Measurements from ENCODE around the gene SAA4.
"Not testable (repeated sequence)": the region's sequence is repeated elsewhere in the genome, so short reads cannot be mapped to it uniquely, and the experiment has no call there.

Gene SAA4

DNA sequence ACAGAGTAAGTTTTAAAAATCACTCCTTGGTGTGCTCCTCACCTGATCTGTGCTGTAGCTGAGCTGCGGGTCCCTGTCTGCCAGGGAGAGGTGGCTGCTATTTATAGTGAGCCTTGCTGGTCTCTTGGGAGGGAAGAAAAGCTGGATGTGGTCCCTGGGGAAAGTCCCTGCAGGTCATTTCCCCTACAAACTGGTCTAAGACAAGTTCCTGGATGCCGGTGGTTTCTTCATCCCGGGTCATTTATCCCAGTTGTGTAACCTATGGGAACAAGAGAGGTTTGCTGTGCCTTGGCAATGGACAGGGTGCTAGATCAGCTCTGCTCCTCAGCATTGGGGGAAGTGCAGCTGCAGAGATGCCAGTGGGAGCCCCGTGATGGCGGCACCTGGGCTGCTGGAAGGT is 12.0 kb upstream of the SAA4 start, which contains the start of gene SAA2:
Gene SAA2 (minus strand): TSS at position 108 of the 400 bp plus-strand sequence. CDS start 657 bp downstream, outside the sequence.
- H3K4me1 ChIP-seq (ENCODE audit: control insufficient read depth, insufficient read depth, low read length) = no peaks in the 10 kb centered on the region
- CTCF ChIA-PET = interaction anchor here (0.5 kb wide), 1 partner anchor 554 kb away, joined by 3 read pairs; no protein-coding TSS in a partner anchor
- H3K9me3 ChIP-seq (ENCODE audit: control insufficient read depth, insufficient read depth, low read depth, low read length) = no peaks in the 10 kb centered on the region
- POLR2A ChIA-PET = no interaction called here
- H3K36me3 ChIP-seq (ENCODE audit: control insufficient read depth in 2 of 2, insufficient read depth in 1 of 2, low read length in 2 of 2) = no peaks in the 10 kb centered on the region
- no peak within 1 kb of the TSS for H3K27ac ChIP-seq (ENCODE audit: extremely low read depth, low read depth, low read length)
- no peak within 1 kb of the TSS for H3K4me3 ChIP-seq (ENCODE audit: low read depth, low read length)
- TF ChIP-seq, protein P1, sequence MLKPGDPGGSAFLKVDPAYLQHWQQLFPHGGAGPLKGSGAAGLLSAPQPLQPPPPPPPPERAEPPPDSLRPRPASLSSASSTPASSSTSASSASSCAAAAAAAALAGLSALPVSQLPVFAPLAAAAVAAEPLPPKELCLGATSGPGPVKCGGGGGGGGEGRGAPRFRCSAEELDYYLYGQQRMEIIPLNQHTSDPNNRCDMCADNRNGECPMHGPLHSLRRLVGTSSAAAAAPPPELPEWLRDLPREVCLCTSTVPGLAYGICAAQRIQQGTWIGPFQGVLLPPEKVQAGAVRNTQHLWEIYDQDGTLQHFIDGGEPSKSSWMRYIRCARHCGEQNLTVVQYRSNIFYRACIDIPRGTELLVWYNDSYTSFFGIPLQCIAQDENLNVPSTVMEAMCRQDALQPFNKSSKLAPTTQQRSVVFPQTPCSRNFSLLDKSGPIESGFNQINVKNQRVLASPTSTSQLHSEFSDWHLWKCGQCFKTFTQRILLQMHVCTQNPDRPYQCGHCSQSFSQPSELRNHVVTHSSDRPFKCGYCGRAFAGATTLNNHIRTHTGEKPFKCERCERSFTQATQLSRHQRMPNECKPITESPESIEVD (tag by site-specific recombination; IDR thresholded peaks at IDR 0.05) = no peak
- TF ChIP-seq FEZF1 (tag by site-specific recombination; IDR thresholded peaks at IDR 0.05) (no peak), ZBTB21 (tag by site-specific recombination; IDR thresholded peaks at IDR 0.05) (no peak), TRIM28 (IDR thresholded peaks at IDR 0.05; ENCODE audit: borderline replicate concordance, low read length) (no peak), ZNF121 (tag by site-specific recombination; IDR thresholded peaks at IDR 0.05) (no peak), MZF1 (tag by site-specific recombination; IDR thresholded peaks at IDR 0.05; ENCODE audit: borderline replicate concordance) (no peak), ZNF391 (tag by site-specific recombination; IDR thresholded peaks at IDR 0.05; ENCODE audit: borderline replicate concordance, low read depth) (no peak)
- TF ChIP-seq, protein P2, sequence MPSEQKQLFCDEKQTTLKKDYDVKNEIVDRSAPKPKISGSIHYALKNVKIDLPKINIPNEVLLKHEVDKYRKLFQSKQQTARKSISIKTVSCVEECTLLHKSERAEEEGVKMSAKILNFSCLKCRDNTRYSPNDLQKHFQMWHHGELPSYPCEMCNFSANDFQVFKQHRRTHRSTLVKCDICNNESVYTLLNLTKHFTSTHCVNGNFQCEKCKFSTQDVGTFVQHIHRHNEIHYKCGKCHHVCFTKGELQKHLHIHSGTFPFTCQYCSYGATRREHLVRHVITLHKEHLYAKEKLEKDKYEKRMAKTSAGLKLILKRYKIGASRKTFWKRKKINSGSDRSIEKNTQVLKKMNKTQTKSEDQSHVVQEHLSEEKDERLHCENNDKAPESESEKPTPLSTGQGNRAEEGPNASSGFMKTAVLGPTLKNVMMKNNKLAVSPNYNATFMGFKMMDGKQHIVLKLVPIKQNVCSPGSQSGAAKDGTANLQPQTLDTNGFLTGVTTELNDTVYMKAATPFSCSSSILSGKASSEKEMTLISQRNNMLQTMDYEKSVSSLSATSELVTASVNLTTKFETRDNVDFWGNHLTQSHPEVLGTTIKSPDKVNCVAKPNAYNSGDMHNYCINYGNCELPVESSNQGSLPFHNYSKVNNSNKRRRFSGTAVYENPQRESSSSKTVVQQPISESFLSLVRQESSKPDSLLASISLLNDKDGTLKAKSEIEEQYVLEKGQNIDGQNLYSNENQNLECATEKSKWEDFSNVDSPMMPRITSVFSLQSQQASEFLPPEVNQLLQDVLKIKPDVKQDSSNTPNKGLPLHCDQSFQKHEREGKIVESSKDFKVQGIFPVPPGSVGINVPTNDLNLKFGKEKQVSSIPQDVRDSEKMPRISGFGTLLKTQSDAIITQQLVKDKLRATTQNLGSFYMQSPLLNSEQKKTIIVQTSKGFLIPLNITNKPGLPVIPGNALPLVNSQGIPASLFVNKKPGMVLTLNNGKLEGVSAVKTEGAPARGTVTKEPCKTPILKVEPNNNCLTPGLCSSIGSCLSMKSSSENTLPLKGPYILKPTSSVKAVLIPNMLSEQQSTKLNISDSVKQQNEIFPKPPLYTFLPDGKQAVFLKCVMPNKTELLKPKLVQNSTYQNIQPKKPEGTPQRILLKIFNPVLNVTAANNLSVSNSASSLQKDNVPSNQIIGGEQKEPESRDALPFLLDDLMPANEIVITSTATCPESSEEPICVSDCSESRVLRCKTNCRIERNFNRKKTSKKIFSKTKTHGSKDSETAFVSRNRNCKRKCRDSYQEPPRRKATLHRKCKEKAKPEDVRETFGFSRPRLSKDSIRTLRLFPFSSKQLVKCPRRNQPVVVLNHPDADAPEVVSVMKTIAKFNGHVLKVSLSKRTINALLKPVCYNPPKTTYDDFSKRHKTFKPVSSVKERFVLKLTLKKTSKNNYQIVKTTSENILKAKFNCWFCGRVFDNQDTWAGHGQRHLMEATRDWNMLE (tag by site-specific recombination; conservative IDR thresholded peaks at IDR 0.05; ENCODE audit: low read depth) = no peak

DNA sequence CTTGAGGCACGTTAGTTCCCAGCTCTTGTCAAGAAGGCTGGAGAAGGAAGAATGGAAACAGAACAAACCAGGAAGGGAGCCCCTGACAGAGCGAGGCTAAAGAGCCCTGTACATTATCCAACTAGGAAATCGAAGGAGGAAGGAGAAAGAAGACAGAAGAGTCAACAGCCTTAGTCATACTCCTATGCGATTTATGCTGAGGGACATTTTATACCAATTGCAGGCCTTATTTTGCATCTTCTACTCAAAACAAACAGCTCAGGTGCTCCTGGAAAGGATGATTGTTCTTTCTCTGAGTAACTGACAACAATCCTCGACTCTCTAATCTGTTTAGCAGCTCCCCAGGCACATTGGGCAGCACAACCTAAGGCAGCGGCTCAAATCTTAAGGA is 10.6 kb upstream of the SAA4 start:
- H3K9me3 ChIP-seq (ENCODE audit: control insufficient read depth, insufficient read depth, low read depth, low read length); POLR2A ChIA-PET; H3K27ac ChIP-seq (ENCODE audit: extremely low read depth, low read depth, low read length); H3K36me3 ChIP-seq (ENCODE audit: control insufficient read depth in 2 of 2, insufficient read depth in 1 of 2, low read length in 2 of 2); CTCF ChIA-PET; H3K4me3 ChIP-seq (ENCODE audit: low read depth, low read length); H3K4me1 ChIP-seq (ENCODE audit: control insufficient read depth, insufficient read depth, low read length): not testable (repeated sequence)

DNA sequence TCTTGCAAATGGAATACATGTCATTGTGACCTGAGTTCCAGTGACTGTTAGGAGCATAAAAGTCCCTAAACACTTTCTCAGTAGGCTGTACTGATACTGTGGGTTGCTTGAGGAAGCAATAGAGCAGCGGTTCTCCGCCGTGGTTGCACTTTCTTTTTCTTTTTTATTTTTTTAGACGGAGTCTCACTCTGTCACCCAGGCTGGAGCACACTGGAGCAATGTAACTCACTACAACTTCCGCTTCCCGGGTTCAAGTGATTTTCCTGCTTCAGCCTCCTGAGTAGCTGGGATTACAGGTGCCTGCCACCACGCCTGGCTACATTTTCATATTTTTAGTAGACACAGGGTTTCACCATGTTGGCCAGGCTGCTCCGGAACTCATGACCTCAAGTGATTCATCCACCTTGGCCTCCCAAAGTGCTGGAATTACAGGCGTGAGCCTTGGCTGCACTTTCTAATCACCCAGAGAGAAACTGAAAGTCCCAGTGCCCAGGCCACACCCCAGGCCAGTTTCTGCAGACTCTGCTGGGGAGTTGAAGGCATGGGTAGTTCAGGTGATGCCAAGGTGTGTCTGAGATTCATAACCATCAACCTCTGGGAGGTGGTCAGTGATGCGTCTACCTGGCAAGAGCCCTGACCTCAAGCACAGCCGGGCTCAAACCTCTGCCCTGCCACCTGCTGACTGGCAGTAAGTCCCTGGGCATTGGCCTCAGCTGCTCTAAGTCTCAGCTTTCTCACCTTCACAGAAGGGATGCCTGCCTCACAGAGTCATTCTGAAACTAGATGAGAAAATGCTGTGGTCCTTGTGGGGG is 10.0 kb upstream of the SAA4 start:
- H3K4me1 ChIP-seq (ENCODE audit: control insufficient read depth, insufficient read depth, low read length); H3K36me3 ChIP-seq (ENCODE audit: control insufficient read depth in 2 of 2, insufficient read depth in 1 of 2, low read length in 2 of 2); H3K9me3 ChIP-seq (ENCODE audit: control insufficient read depth, insufficient read depth, low read depth, low read length); H3K4me3 ChIP-seq (ENCODE audit: low read depth, low read length); CTCF ChIA-PET; H3K27ac ChIP-seq (ENCODE audit: extremely low read depth, low read depth, low read length); POLR2A ChIA-PET: not testable (repeated sequence)

DNA sequence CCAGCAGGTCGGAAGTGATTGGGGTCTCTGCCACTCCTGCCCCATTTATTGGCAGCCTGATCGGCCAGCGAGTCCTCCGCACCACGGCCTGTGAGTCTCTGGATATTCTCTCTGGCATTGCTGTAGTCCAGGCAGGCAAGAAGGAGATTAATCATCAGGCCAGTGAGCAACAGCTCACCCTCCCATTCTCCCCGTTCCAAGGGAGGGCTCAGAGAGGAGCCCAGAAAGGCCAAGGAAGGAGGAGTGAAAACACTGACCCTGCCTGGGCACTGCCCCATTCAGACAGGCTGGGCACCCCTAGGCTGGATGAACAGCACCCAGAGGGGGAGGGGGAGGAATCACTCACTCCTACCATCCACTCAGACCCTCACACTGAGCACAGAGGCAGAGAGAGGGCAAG is 8.8 kb upstream of the SAA4 start:
- TF ChIP-seq ZFP37 (tag by site-specific recombination; IDR thresholded peaks at IDR 0.05) = no peak
- TF ChIP-seq ZNF140 (tag by site-specific recombination; IDR thresholded peaks at IDR 0.05) = no peak
- POLR2A ChIA-PET = no interaction called here
- CTCF ChIA-PET = no interaction called here

More for the DNA sequence above, 8.8 kb upstream of the SAA4 start:
- no peaks in the 10 kb centered on the region for H3K9me3 ChIP-seq (ENCODE audit: control insufficient read depth, insufficient read depth, low read depth, low read length)
- no peak overlapping the region for H3K27ac ChIP-seq (ENCODE audit: extremely low read depth, low read depth, low read length)
- H3K4me3 ChIP-seq (ENCODE audit: low read depth, low read length) = no peak overlapping the region
- H3K4me1 ChIP-seq (ENCODE audit: control insufficient read depth, insufficient read depth, low read length) = no peaks in the 10 kb centered on the region
- no peaks in the 10 kb centered on the region for H3K36me3 ChIP-seq (ENCODE audit: control insufficient read depth in 2 of 2, insufficient read depth in 1 of 2, low read length in 2 of 2)

Data from HEK293 (cell line).